GM12878 (cell line): ENCODE measurements around the gene EXOC4. TPM values are rescaled to one million over a fixed set of nuclear protein-coding genes. Genes with fewer than 3 reads are reported as not detected.

Experiments used
- ATAC-seq: fragments of 200-7000 bp; cut with Tn5 transposase; 3 replicates; pipeline ENCODE4 v1.9.1; 2020; ENCODE audit warnings: mild to moderate bottlenecking, moderate library complexity
- BruUV-seq: library from RNA; stranded (reverse); fragments of 400-500 nt; replicated peaks from 2 replicates; lab custom pipeline; 2021; lab: Mats Ljungman, UMichigan
- CTCF ChIA-PET: fragments of 300-600 bp; sonication (Branson Sonifier 250); formaldehyde crosslinking; extraction: SDS; loops from one replicate; lab custom pipeline; 2021; ENCODE audit warnings: inconsistent platforms; lab: Yijun Ruan, JAX
- POLR2A ChIA-PET: fragments of 350-600 bp; formaldehyde crosslinking; extraction: SDS; loops from one replicate; lab custom pipeline; 2021; ENCODE audit warnings: inconsistent platforms; lab: Charles Lee
- RAD21 ChIA-PET: fragments of 300-600 bp; sonication (Branson Sonifier 250); formaldehyde crosslinking; loops from one replicate; lab custom pipeline; 2023; ENCODE audit warnings: antibody characterized with exemption; ENCODE audit not compliant: unreplicated experiment; lab: Charles Lee
- SMC1A ChIA-PET: fragments of 300-600 bp; sonication (Branson Sonifier 250); formaldehyde crosslinking; loops from one replicate; lab custom pipeline; 2023; ENCODE audit not compliant: unreplicated experiment, uncharacterized antibody; lab: Charles Lee
- DNase-seq: peaks from one replicate; pipeline ENCODE4 v3.0.0-alpha.2; 2011; ENCODE audit warnings: low read depth, low spot score
- FAIRE-seq: peaks from 3 replicates; lab custom pipeline; 2011; peaks lifted over from hg19 to GRCh38; lab: Jason Lieb, UNC
- H2AFZ ChIP-seq: 2 replicates; pipeline ENCODE4 v1.6.0; 2011; ENCODE audit warnings: low read depth, low read length, control low read depth; ENCODE audit not compliant: control insufficient read depth
- H3K27ac ChIP-seq: 2 replicates; pipeline ENCODE4 v1.5.1; 2011; ENCODE audit warnings: control low read depth; ENCODE audit not compliant: control insufficient read depth, insufficient read depth
- H3K27me3 ChIP-seq, 2 experiments: replicated peaks in 1 of 2; 2 replicates each; pipeline versions ENCODE4 v1.6.0 to v1.6.1; 2011; ENCODE audit warnings: low read length in 1 of 2; ENCODE audit not compliant: control insufficient read depth in 2 of 2, insufficient read depth in 2 of 2
- H3K36me3 ChIP-seq, 2 experiments: 2 replicates each; pipeline ENCODE4 v1.5.1; 2011; ENCODE audit warnings: low read length in 1 of 2; ENCODE audit not compliant: control insufficient read depth in 2 of 2, insufficient read depth in 2 of 2
- H3K4me1 ChIP-seq: 2 replicates; pipeline ENCODE4 v1.6.1; 2011; ENCODE audit warnings: mild to moderate bottlenecking, low read length, moderate library complexity, mixed read lengths; ENCODE audit not compliant: control insufficient read depth, insufficient read depth
- H3K4me2 ChIP-seq: 2 replicates; pipeline ENCODE4 v1.6.0; 2011; ENCODE audit warnings: control low read depth; ENCODE audit not compliant: control insufficient read depth, insufficient read depth
- H3K4me3 ChIP-seq: fragments of 200-600 bp; sonication (generic); 2 replicates; pipeline ENCODE4 v1.5.1; 2016
- H3K79me2 ChIP-seq: 2 replicates; pipeline ENCODE4 v1.6.0; 2011; ENCODE audit warnings: low read length; ENCODE audit not compliant: control insufficient read depth, insufficient read depth
- H3K9ac ChIP-seq: 2 replicates; pipeline ENCODE4 v1.8.0; 2011; ENCODE audit warnings: low read length, control low read depth, mixed read lengths; ENCODE audit not compliant: control insufficient read depth, insufficient read depth
- H3K9me3 ChIP-seq: replicated peaks from 3 replicates; pipeline ENCODE4 v1.5.1; 2011; ENCODE audit warnings: mild to moderate bottlenecking, low read length; ENCODE audit not compliant: control insufficient read depth, insufficient read depth
- H4K20me1 ChIP-seq: 2 replicates; pipeline ENCODE4 v1.6.0; 2011; ENCODE audit not compliant: control insufficient read depth, insufficient read depth
- CREM ChIP-seq: IDR thresholded peaks from 2 replicates; pipeline ENCODE4 v1.6.1; 2014; ENCODE audit warnings: antibody characterized with exemption, low read depth
- REST ChIP-seq: IDR thresholded peaks from 2 replicates; pipeline ENCODE4 v1.6.1; 2012; ENCODE audit warnings: mild to moderate bottlenecking, low read depth, low read length
- WGBS: methylation state at CpG from one replicate; pipeline ENCODE4 v1.1.6; 2016; ENCODE audit warnings: low lambda C conversion rate; ENCODE audit not compliant: insufficient replicate concordance, insufficient coverage; ENCODE audit errors: missing lambda C conversion rate; 5-methylcytosine and 5-hydroxymethylcytosine counted together
- in situ Hi-C: fragments of 300-500 bp; cut with MboI; formaldehyde crosslinking; loops from 9 replicates; pipeline ENCODE4 v1.14.3; 2018; ENCODE audit warnings: mixed read lengths
- intact Hi-C: fragments of 100-400 bp; cut with micrococcal nuclease; formaldehyde crosslinking; loops from one replicate; pipeline ENCODE4 v1.14.2; 2022; ENCODE audit not compliant: unreplicated experiment
- polyA plus RNA-seq, 11 experiments: library from polyadenylated mRNA; depleted of rRNA in 4 of 11; unstranded in 6 of 11; stranded (reverse) in 5 of 11; fragments of >200 nt; fragmentation: Nextera tagmentation in 4 of 11; fragmentation: Illumina TruSeq in 1 of 11; extraction: Ambion mirVana in 4 of 11; extraction: Trizol in 1 of 11; gene quantifications; 1 replicate in 1 of 11; 2 replicates in 10 of 11; pipeline versions ENCODE4 v1.2.1 to v1.2.3, GENCODE V29; 2011 to 2016; ENCODE audit warnings: inconsistent platforms in 2 of 11, missing spikeins in 2 of 11, low read depth in 1 of 11
- total RNA-seq, 4 experiments: library from RNA; depleted of rRNA in 3 of 4; stranded (reverse); fragments of >200 nt in 3 of 4; fragmentation: Illumina TruSeq in 1 of 4; extraction: Trizol in 1 of 4; gene quantifications; 2 replicates each; pipeline versions ENCODE4 v1.2.1 to v1.2.3, GENCODE V29; 2013 to 2021

The EXOC4 gene
- total and polyA plus RNA-seq, 10 of the 15 experiments (the other 5 are each of a cell fraction or from before 2014, with no cell fraction given): 13.2 to 44.5 (median 29.6) TPM

- H4K20me1 ChIP-seq: no peaks in the 10 kb centered on the region
- no peaks in the 10 kb centered on the region for H3K4me1 ChIP-seq
- intact Hi-C loops: no loop called here
- no peak overlapping the region for H2AFZ ChIP-seq
- H3K9ac ChIP-seq: no peak overlapping the region
- in situ Hi-C loops: no loop called here
- FAIRE-seq: no peak
- CTCF ChIA-PET: interaction anchor here (0.6 kb wide), 1 partner anchor 35 kb away, joined by 3 read pairs; no protein-coding TSS in a partner anchor
- H3K4me2 ChIP-seq: no peak overlapping the region
- H3K27me3 ChIP-seq: no peaks in the 10 kb centered on the region
- RAD21 ChIA-PET: no interaction called here
- POLR2A ChIA-PET: no interaction called here
- H3K9me3 ChIP-seq: no peaks in the 10 kb centered on the region
- no peak for DNase-seq
- 100% methylated on average over 1 of the region's 1 CpG for WGBS
- TF ChIP-seq REST (no peak), CREM (no peak)
- no peaks in the 10 kb centered on the region for H3K36me3 ChIP-seq
- no peak overlapping the region for H3K27ac ChIP-seq
- SMC1A ChIA-PET: no interaction called here
- H3K4me3 ChIP-seq: no peak overlapping the region
- no peak for ATAC-seq
- no peaks in the 10 kb centered on the region for H3K79me2 ChIP-seq
- no TSS peak for BruUV-seq
Measured at GRCh38 chr7:133976140-133976539, 723.3 kb downstream of the EXOC4 start.
